Measurements from ENCODE around the gene ERF.
A peak's percentile ranks its signal among the peaks of the same experiment; 100 is the strongest.

ERF gene

GRCh38 chr19:42291435-42291810, 36.5 kb upstream of the ERF start:
- no peak overlapping the region for H3K27ac ChIP-seq (ENCODE audit: low read length, poor library complexity, severe bottlenecking)
- H2BK5ac ChIP-seq (ENCODE audit: low read depth, low read length, poor library complexity, severe bottlenecking): no peak overlapping the region
- no peak overlapping the region for H2AFZ ChIP-seq (ENCODE audit: low read depth, low read length)
- H3K18ac ChIP-seq (ENCODE audit: low read depth in 1 of 2, low read length in 2 of 2): no peak overlapping the region
- H3K9ac ChIP-seq (ENCODE audit: low read length): no peak overlapping the region
- H3K4ac ChIP-seq (ENCODE audit: low read depth in 1 of 2, low read length in 2 of 2): no peak overlapping the region
- peaks cover 95 to 99% of the 10 kb centered on the region in 2 experiments for H3K36me3 ChIP-seq (ENCODE audit: control insufficient read depth in 1 of 2, insufficient read depth in 2 of 2, low read depth in 1 of 2, low read length in 2 of 2)
- H3K4me1 ChIP-seq (ENCODE audit: control insufficient read depth, insufficient read depth, low read depth, low read length): peaks cover 17% of the 10 kb centered on the region
- H3K23ac ChIP-seq (ENCODE audit: low read length in 2 of 2): no peak overlapping the region
- WGBS: 71% methylated on average over 9 of the region's 9 CpGs
- H3K27me3 ChIP-seq (ENCODE audit: control insufficient read depth in 1 of 2, insufficient read depth in 1 of 2, low read length in 2 of 2): no peaks in the 10 kb centered on the region
- no peak overlapping the region for H3K14ac ChIP-seq (ENCODE audit: low read length in 2 of 2)
- DNase-seq: no peak
- no peaks in the 10 kb centered on the region for H3K9me3 ChIP-seq (ENCODE audit: control insufficient read depth, low read length)
- H2BK120ac ChIP-seq (ENCODE audit: low read depth, low read length): no peak overlapping the region
- no peak overlapping the region for H2BK15ac ChIP-seq (ENCODE audit: low read depth, poor library complexity, severe bottlenecking)
- H2AK5ac ChIP-seq (ENCODE audit: low read length, severe bottlenecking): no peak overlapping the region
- peaks cover 52% of the 10 kb centered on the region for H3K79me1 ChIP-seq (replicated peaks; ENCODE audit: low read length, poor library complexity, severe bottlenecking)
- H2BK12ac ChIP-seq (ENCODE audit: low read length in 2 of 2): no peak overlapping the region
- H3K4me3 ChIP-seq (ENCODE audit: insufficient read depth in 1 of 2, low read depth in 1 of 2, low read length in 2 of 2): no peak overlapping the region
- no peak overlapping the region for H4K91ac ChIP-seq (ENCODE audit: low read length)
- no peak overlapping the region for H4K8ac ChIP-seq (ENCODE audit: low read length)
- H3K4me2 ChIP-seq (ENCODE audit: low read length, poor library complexity, severe bottlenecking): no peak overlapping the region

GRCh38 chr19:42290523-42291434, 35.9 kb upstream of the ERF start:
- no peak overlapping the region for H3K9ac ChIP-seq (ENCODE audit: low read length)
- DNase-seq: peak; percentile 54
- H3K27me3 ChIP-seq (ENCODE audit: control insufficient read depth in 1 of 2, insufficient read depth in 1 of 2, low read length in 2 of 2): no peaks in the 10 kb centered on the region
- H3K14ac ChIP-seq (ENCODE audit: low read length in 2 of 2): no peak overlapping the region
- no peak overlapping the region for H3K18ac ChIP-seq (ENCODE audit: low read depth in 1 of 2, low read length in 2 of 2)
- peaks cover 58% of the 10 kb centered on the region for H3K79me1 ChIP-seq (replicated peaks; ENCODE audit: low read length, poor library complexity, severe bottlenecking)
- no peak overlapping the region for H2BK12ac ChIP-seq (ENCODE audit: low read length in 2 of 2)
- H3K4me3 ChIP-seq (ENCODE audit: insufficient read depth in 1 of 2, low read depth in 1 of 2, low read length in 2 of 2): no peak overlapping the region
- peaks cover 23% of the 10 kb centered on the region for H3K4me1 ChIP-seq (ENCODE audit: control insufficient read depth, insufficient read depth, low read depth, low read length)
- H3K4ac ChIP-seq (ENCODE audit: low read depth in 1 of 2, low read length in 2 of 2): no peak overlapping the region
- H2BK15ac ChIP-seq (ENCODE audit: low read depth, poor library complexity, severe bottlenecking): no peak overlapping the region
- no peak overlapping the region for H3K4me2 ChIP-seq (ENCODE audit: low read length, poor library complexity, severe bottlenecking)
- H4K91ac ChIP-seq (ENCODE audit: low read length): no peak overlapping the region
- H2AFZ ChIP-seq (ENCODE audit: low read depth, low read length): no peak overlapping the region
- H3K9me3 ChIP-seq (ENCODE audit: control insufficient read depth, low read length): no peaks in the 10 kb centered on the region
- peaks cover 90 to 98% of the 10 kb centered on the region in 2 experiments for H3K36me3 ChIP-seq (ENCODE audit: control insufficient read depth in 1 of 2, insufficient read depth in 2 of 2, low read depth in 1 of 2, low read length in 2 of 2)
- no peak overlapping the region for H2AK5ac ChIP-seq (ENCODE audit: low read length, severe bottlenecking)
- H3K27ac ChIP-seq (ENCODE audit: low read length, poor library complexity, severe bottlenecking): no peak overlapping the region
- WGBS: 92% methylated on average over 31 of the region's 31 CpGs
- no peak overlapping the region for H3K23ac ChIP-seq (ENCODE audit: low read length in 2 of 2)
- H2BK120ac ChIP-seq (ENCODE audit: low read depth, low read length): no peak overlapping the region
- H2BK5ac ChIP-seq (ENCODE audit: low read depth, low read length, poor library complexity, severe bottlenecking): no peak overlapping the region
- no peak overlapping the region for H4K8ac ChIP-seq (ENCODE audit: low read length)

- Histone ChIP-seq H3K9me3 (ENCODE audit: control insufficient read depth, low read length) (no peaks in the 10 kb centered on the region), H2AFZ (ENCODE audit: low read depth, low read length) (no peak overlapping the region), H3K4me2 (ENCODE audit: low read length, poor library complexity, severe bottlenecking) (no peak overlapping the region), H2BK120ac (ENCODE audit: low read depth, low read length) (no peak overlapping the region), H2BK5ac (ENCODE audit: low read depth, low read length, poor library complexity, severe bottlenecking) (no peak overlapping the region), H3K27me3 (ENCODE audit: control insufficient read depth in 1 of 2, insufficient read depth in 1 of 2, low read length in 2 of 2) (no peaks in the 10 kb centered on the region), H3K14ac (ENCODE audit: low read length in 2 of 2) (no peak overlapping the region), H3K4me3 (ENCODE audit: insufficient read depth in 1 of 2, low read depth in 1 of 2, low read length in 2 of 2) (no peak overlapping the region), H3K9ac (ENCODE audit: low read length) (no peak overlapping the region), H2BK12ac (ENCODE audit: low read length in 2 of 2) (no peak overlapping the region), H4K8ac (ENCODE audit: low read length) (no peak overlapping the region), H2AK5ac (ENCODE audit: low read length, severe bottlenecking) (no peak overlapping the region), H2BK15ac (ENCODE audit: low read depth, poor library complexity, severe bottlenecking) (no peak overlapping the region), H3K23ac (ENCODE audit: low read length in 2 of 2) (no peak overlapping the region), H3K18ac (ENCODE audit: low read depth in 1 of 2, low read length in 2 of 2) (no peak overlapping the region), H3K27ac (ENCODE audit: low read length, poor library complexity, severe bottlenecking) (no peak overlapping the region), H3K4me1 (ENCODE audit: control insufficient read depth, insufficient read depth, low read depth, low read length) (peaks cover 29% of the 10 kb centered on the region), H3K4ac (ENCODE audit: low read depth in 1 of 2, low read length in 2 of 2) (no peak overlapping the region), H3K36me3 (ENCODE audit: control insufficient read depth in 1 of 2, insufficient read depth in 2 of 2, low read depth in 1 of 2, low read length in 2 of 2) (peaks cover 83 to 95% of the 10 kb centered on the region in 2 experiments), H3K79me1 (replicated peaks; ENCODE audit: low read length, poor library complexity, severe bottlenecking) (peaks cover 58% of the 10 kb centered on the region), H4K91ac (ENCODE audit: low read length) (no peak overlapping the region)
- WGBS: 93% methylated on average over 13 of the region's 13 CpGs
- DNase-seq: no peak
Observed at GRCh38 chr19:42290136-42290522, 35.2 kb upstream of the ERF start.

- Histone ChIP-seq H3K18ac (ENCODE audit: low read depth in 1 of 2, low read length in 2 of 2) (no peak overlapping the region), H3K9ac (ENCODE audit: low read length) (no peak overlapping the region), H3K27ac (ENCODE audit: low read length, poor library complexity, severe bottlenecking) (no peak overlapping the region), H3K4me1 (ENCODE audit: control insufficient read depth, insufficient read depth, low read depth, low read length) (peaks cover 33% of the 10 kb centered on the region), H3K4me3 (ENCODE audit: insufficient read depth in 1 of 2, low read depth in 1 of 2, low read length in 2 of 2) (no peak overlapping the region), H3K14ac (ENCODE audit: low read length in 2 of 2) (no peak overlapping the region), H3K79me1 (replicated peaks; ENCODE audit: low read length, poor library complexity, severe bottlenecking) (peaks cover 58% of the 10 kb centered on the region), H3K9me3 (ENCODE audit: control insufficient read depth, low read length) (no peaks in the 10 kb centered on the region), H2AFZ (ENCODE audit: low read depth, low read length) (no peak overlapping the region), H2BK15ac (ENCODE audit: low read depth, poor library complexity, severe bottlenecking) (no peak overlapping the region), H4K91ac (ENCODE audit: low read length) (no peak overlapping the region), H2BK12ac (ENCODE audit: low read length in 2 of 2) (no peak overlapping the region), H2BK120ac (ENCODE audit: low read depth, low read length) (no peak overlapping the region), H2AK5ac (ENCODE audit: low read length, severe bottlenecking) (no peak overlapping the region), H3K4ac (ENCODE audit: low read depth in 1 of 2, low read length in 2 of 2) (no peak overlapping the region), H3K4me2 (ENCODE audit: low read length, poor library complexity, severe bottlenecking) (no peak overlapping the region), H3K27me3 (ENCODE audit: control insufficient read depth in 1 of 2, insufficient read depth in 1 of 2, low read length in 2 of 2) (no peaks in the 10 kb centered on the region), H4K8ac (ENCODE audit: low read length) (no peak overlapping the region), H3K23ac (ENCODE audit: low read length in 2 of 2) (no peak overlapping the region), H2BK5ac (ENCODE audit: low read depth, low read length, poor library complexity, severe bottlenecking) (no peak overlapping the region), H3K36me3 (ENCODE audit: control insufficient read depth in 1 of 2, insufficient read depth in 2 of 2, low read depth in 1 of 2, low read length in 2 of 2) (peaks cover 80 to 90% of the 10 kb centered on the region in 2 experiments)
- 90% methylated on average over 7 of the region's 8 CpGs for WGBS
- DNase-seq: no peak
Observed at GRCh38 chr19:42289556-42290041, 34.7 kb upstream of the ERF start.

Measured in mesenchymal stem cell (in vitro differentiated cells and primary cell).